MM.1S (cell line): ENCODE results near the gene MROH7.

Source experiments
- DNase-seq: peaks from one replicate; pipeline ENCODE4 v3.0.0-alpha.2; 2015
- H2AFZ ChIP-seq: fragments of 300-600 bp; sonication (generic); 2 replicates; pipeline ENCODE4 v1.6.0; 2016; ENCODE audit warnings: antibody characterized with exemption, low read length
- H3F3A ChIP-seq: fragments of 300-600 bp; sonication (generic); 2 replicates; pipeline ENCODE4 v1.6.1; 2016; ENCODE audit warnings: mild to moderate bottlenecking, antibody characterized with exemption, low read length, moderate library complexity, mixed read lengths; ENCODE audit not compliant: insufficient read depth
- H3K27ac ChIP-seq: fragments of 300-600 bp; sonication (generic); 2 replicates; pipeline ENCODE4 v1.5.1; 2016; ENCODE audit warnings: mild to moderate bottlenecking, low read length
- H3K27me3 ChIP-seq: fragments of 300-600 bp; sonication (generic); replicated peaks from 2 replicates; pipeline ENCODE4 v1.6.0; 2016; ENCODE audit warnings: low read length; ENCODE audit not compliant: insufficient read depth
- H3K36me3 ChIP-seq: fragments of 300-600 bp; sonication (generic); replicated peaks from 2 replicates; pipeline ENCODE4 v1.6.1; 2016; ENCODE audit warnings: mild to moderate bottlenecking, low read length, mixed read lengths; ENCODE audit not compliant: insufficient read depth
- H3K4me1 ChIP-seq: fragments of 300-600 bp; sonication (generic); 2 replicates; pipeline ENCODE4 v1.6.1; 2016; ENCODE audit warnings: low read length, mixed read lengths
- H3K4me2 ChIP-seq: fragments of 300-600 bp; sonication (generic); 2 replicates; pipeline ENCODE4 v1.6.0; 2016; ENCODE audit warnings: low read depth, low read length
- H3K4me3 ChIP-seq: fragments of 300-600 bp; sonication (generic); 2 replicates; pipeline ENCODE4 v1.5.1; 2016; ENCODE audit warnings: low read length, mixed read lengths
- H3K79me2 ChIP-seq: fragments of 300-600 bp; sonication (generic); 2 replicates; pipeline ENCODE4 v1.6.1; 2016; ENCODE audit warnings: mixed run types, low read length, mixed read lengths
- H3K9ac ChIP-seq: fragments of 300-600 bp; sonication (generic); 2 replicates; pipeline ENCODE4 v1.6.1; 2016; ENCODE audit warnings: low read length, mixed read lengths
- H3K9me2 ChIP-seq: fragments of 300-600 bp; sonication (generic); replicated peaks from 2 replicates; pipeline ENCODE4 v1.6.1; 2016; ENCODE audit warnings: mild to moderate bottlenecking, low read length, mixed read lengths; ENCODE audit not compliant: insufficient read depth
- H3K9me3 ChIP-seq: fragments of 300-600 bp; sonication (generic); replicated peaks from 2 replicates; pipeline ENCODE4 v1.6.1; 2016; ENCODE audit warnings: mild to moderate bottlenecking, low read length, mixed read lengths; ENCODE audit not compliant: insufficient read depth
- H4K20me1 ChIP-seq: fragments of 300-600 bp; sonication (generic); 2 replicates; pipeline ENCODE4 v1.6.1; 2016; ENCODE audit warnings: mild to moderate bottlenecking, low read length, moderate library complexity, mixed read lengths; ENCODE audit not compliant: insufficient read depth
- EZH2 ChIP-seq: fragments of 300-600 bp; sonication (generic); optimal IDR thresholded peaks from 2 replicates; pipeline ENCODE3; 2017; ENCODE audit warnings: low read depth, mild to moderate bottlenecking, antibody characterized with exemption, low read length, mixed read lengths
- EZH2phosphoT487 ChIP-seq: fragments of 300-600 bp; sonication (generic); IDR thresholded peaks from 2 replicates; pipeline ENCODE4 v1.6.1; 2018; ENCODE audit warnings: antibody characterized with exemption, low read length
- TF ChIP-seq, protein P1 (sequence below): fragments of 300-600 bp; sonication (generic); IDR thresholded peaks from 2 replicates; pipeline ENCODE4 v1.5.1; 2016; ENCODE audit warnings: antibody characterized with exemption, low read length, mixed read lengths

Gene MROH7

GRCh38 chr1:54668567-54668966, 27.0 kb downstream of the MROH7 start:
- Histone ChIP-seq H3K9me3 (no peaks in the 10 kb centered on the region), H3F3A (no peaks in the 10 kb centered on the region), H3K9ac (no peak overlapping the region), H3K27ac (no peak overlapping the region), H3K4me2 (no peak overlapping the region), H3K36me3 (no peaks in the 10 kb centered on the region), H4K20me1 (no peaks in the 10 kb centered on the region), H3K4me3 (no peak overlapping the region), H3K79me2 (no peaks in the 10 kb centered on the region), H3K4me1 (no peaks in the 10 kb centered on the region), H2AFZ (no peak overlapping the region), H3K27me3 (no peaks in the 10 kb centered on the region), H3K9me2 (no peaks in the 10 kb centered on the region)
- TF ChIP-seq EZH2 (no peak), EZH2phosphoT487 (no peak)
- TF ChIP-seq, protein P1, sequence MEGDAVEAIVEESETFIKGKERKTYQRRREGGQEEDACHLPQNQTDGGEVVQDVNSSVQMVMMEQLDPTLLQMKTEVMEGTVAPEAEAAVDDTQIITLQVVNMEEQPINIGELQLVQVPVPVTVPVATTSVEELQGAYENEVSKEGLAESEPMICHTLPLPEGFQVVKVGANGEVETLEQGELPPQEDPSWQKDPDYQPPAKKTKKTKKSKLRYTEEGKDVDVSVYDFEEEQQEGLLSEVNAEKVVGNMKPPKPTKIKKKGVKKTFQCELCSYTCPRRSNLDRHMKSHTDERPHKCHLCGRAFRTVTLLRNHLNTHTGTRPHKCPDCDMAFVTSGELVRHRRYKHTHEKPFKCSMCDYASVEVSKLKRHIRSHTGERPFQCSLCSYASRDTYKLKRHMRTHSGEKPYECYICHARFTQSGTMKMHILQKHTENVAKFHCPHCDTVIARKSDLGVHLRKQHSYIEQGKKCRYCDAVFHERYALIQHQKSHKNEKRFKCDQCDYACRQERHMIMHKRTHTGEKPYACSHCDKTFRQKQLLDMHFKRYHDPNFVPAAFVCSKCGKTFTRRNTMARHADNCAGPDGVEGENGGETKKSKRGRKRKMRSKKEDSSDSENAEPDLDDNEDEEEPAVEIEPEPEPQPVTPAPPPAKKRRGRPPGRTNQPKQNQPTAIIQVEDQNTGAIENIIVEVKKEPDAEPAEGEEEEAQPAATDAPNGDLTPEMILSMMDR: no peak
- DNase-seq: no peak

DNA sequence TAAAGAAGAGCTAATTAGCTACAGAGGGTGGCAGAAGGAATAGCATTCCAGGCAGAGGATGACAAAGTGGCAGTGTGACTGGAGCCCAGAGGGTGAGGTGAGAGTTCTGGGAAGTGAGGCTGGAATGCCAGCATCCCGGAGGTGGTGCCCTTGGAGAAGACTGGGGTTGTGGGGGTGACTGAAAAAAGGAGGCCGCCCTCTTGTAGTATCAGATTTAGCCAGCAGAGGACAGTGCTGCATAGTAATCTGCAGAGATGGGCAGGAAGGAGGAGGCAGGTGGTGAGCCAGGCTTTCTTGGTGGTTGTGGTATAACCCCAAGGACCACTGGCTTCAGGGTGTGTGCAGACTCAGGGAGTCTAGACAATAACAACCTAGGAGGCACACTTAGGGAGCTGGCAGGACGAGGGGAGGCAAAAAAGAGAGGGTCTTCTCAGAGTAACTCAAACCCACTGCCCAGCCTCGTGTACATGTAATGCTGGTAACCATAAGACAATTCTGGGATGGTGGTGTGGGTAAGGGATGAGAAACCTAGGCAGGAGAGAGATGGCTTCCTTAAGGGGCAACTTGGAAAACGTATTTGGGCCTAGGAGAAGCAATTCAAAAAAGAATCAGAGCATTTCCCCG, 30.5 kb downstream of the MROH7 start:
- H3K36me3 ChIP-seq: no peaks in the 10 kb centered on the region
- TF ChIP-seq, protein P1: peak; percentile 84
- no peak for TF ChIP-seq EZH2phosphoT487
- H2AFZ ChIP-seq: 0 out of 2 replicates have a peak overlapping the region, but pooled peaks have one; percentile 24
- no peaks in the 10 kb centered on the region for H3K9me2 ChIP-seq
- H3K27me3 ChIP-seq: no peaks in the 10 kb centered on the region
- H3K27ac ChIP-seq: no peak overlapping the region
- H3K9ac ChIP-seq: no peak overlapping the region
- no peaks in the 10 kb centered on the region for H3K9me3 ChIP-seq
- H4K20me1 ChIP-seq: no peaks in the 10 kb centered on the region
- H3K4me3 ChIP-seq: no peak overlapping the region
- no peak overlapping the region for H3K4me2 ChIP-seq
- H3K4me1 ChIP-seq: no peaks in the 10 kb centered on the region
- H3K79me2 ChIP-seq: no peaks in the 10 kb centered on the region
- H3F3A ChIP-seq: no peaks in the 10 kb centered on the region
- peak; percentile 56 for DNase-seq

DNA sequence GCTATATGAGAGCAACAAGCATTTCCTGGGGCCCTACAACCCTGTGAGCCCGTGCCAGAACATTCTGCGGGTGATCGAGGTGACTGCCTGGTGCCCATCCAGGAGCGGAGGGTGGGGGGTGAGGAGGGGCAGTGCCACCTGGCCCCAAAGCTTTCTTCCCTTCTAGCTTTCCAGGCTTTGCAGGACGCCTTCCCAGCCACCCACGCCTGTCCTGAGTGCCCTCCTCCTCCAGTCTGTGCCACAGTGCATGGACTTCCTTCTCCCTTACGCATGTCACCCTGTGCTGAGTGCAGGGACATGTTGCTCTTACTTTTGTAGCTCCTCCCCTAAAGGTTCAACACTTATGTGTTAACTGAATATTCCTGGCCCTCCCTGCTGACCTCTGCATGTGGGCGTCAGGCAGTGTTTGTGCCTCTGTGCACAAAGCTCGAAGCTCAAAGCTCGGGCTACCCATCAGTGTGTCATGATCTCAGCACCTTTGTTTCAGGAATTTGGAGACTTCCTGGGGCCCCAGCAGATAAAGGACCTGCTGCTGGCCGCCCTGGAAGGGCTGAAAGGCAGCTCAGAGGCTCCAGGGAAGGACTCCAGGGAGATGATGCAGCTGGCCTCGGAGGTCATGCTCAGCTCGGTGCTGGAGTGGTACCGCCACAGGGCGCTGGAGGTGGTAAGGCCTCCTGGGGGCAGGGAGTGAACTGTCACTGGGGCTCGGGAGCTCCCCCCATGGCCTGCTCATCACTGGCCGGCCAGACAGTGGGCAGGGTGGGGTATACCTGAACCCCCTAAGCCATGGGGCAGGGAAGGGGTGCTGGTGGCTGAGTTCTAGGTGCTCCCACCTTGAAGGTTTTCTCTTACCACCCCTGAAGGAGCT, 37.4 kb downstream of the MROH7 start:
- Histone ChIP-seq H3K27ac (no peak overlapping the region), H3K4me3 (no peak overlapping the region), H3K9me3 (no peaks in the 10 kb centered on the region), H2AFZ (no peak overlapping the region), H3F3A (no peaks in the 10 kb centered on the region), H3K9me2 (no peaks in the 10 kb centered on the region), H4K20me1 (no peaks in the 10 kb centered on the region), H3K27me3 (peaks cover 11% of the 10 kb centered on the region; the same call in 1 of the 2 replicates), H3K79me2 (no peaks in the 10 kb centered on the region), H3K4me1 (no peaks in the 10 kb centered on the region), H3K9ac (no peak overlapping the region), H3K36me3 (no peaks in the 10 kb centered on the region), H3K4me2 (no peak overlapping the region)
- TF ChIP-seq, protein P1: no peak
- TF ChIP-seq EZH2: no peak
- TF ChIP-seq EZH2phosphoT487: no peak
- DNase-seq: no peak
